ENCODE data around the gene HOXC5.
"Not testable (repeated sequence)": the region's sequence is repeated elsewhere in the genome, so short reads cannot be mapped to it uniquely, and the experiment has no call there.

Gene HOXC5

GRCh38 chr12:54075409-54075808 lies 42.6 kb downstream of the HOXC5 start:
- no peak for DNase-seq

GRCh38 chr12:54075974-54076373 lies 43.1 kb downstream of the HOXC5 start:
- no peak for DNase-seq

- not testable (repeated sequence) for DNase-seq
These were observed 45.0 kb downstream of the HOXC5 start for GRCh38 chr12:54077843-54078242.

- not testable (repeated sequence) for DNase-seq
These were observed 46.3 kb downstream of the HOXC5 start for GRCh38 chr12:54079115-54079514.

GRCh38 chr12:54080008-54080924 lies 47.4 kb downstream of the HOXC5 start:
- not testable (repeated sequence) for DNase-seq

GRCh38 chr12:54081053-54081514 lies 48.2 kb downstream of the HOXC5 start:
- not testable (repeated sequence) for DNase-seq

- DNase-seq, result not testable (repeated sequence)
These were observed 48.9 kb downstream of the HOXC5 start for GRCh38 chr12:54081581-54082396.

- no peak for DNase-seq
These were observed 49.6 kb downstream of the HOXC5 start for GRCh38 chr12:54082397-54082892.
